ENCODE data around the gene PTPRT.

- no peak for TF ChIP-seq CTCF (IDR thresholded peaks at IDR 0.05)
- no peak for TF ChIP-seq POLR2AphosphoS5 (IDR thresholded peaks at IDR 0.05)
Measured at GRCh38 chr20:42118001-42118400, 1071.7 kb downstream of the PTPRT start.

All from suprapubic skin (tissue), 3 donors.